NB4 (cell line): ENCODE data around the gene MRPL53.
"Not testable (repeated sequence)": the region's sequence is repeated elsewhere in the genome, so short reads cannot be mapped to it uniquely, and the experiment has no call there.

Source experiments
- CTCF ChIP-seq: IDR thresholded peaks from one replicate; pipeline ENCODE4 v1.5.1; 2012; ENCODE audit warnings: low read depth, low read length
- MAX ChIP-seq: IDR thresholded peaks from 2 replicates; pipeline ENCODE4 v1.6.1; 2011; ENCODE audit warnings: low read depth, low read length
- MYC ChIP-seq: IDR thresholded peaks from 2 replicates; pipeline ENCODE4 v1.6.1; 2011; ENCODE audit warnings: low read depth, low read length
- POLR2A ChIP-seq: IDR thresholded peaks from 2 replicates; pipeline ENCODE4 v1.6.1; 2011; ENCODE audit warnings: mild to moderate bottlenecking; ENCODE audit not compliant: insufficient read length; ENCODE audit errors: extremely low read depth

GRCh38 chr2:74483675-74484164 lies 11.2 kb upstream of the MRPL53 start:
- TF ChIP-seq POLR2A, CTCF, MYC, MAX: not testable (repeated sequence)
